Measurements from ENCODE around the gene SCN4A. TPM values are rescaled to one million over a fixed set of nuclear protein-coding genes. Genes with fewer than 3 reads are reported as not detected.
A peak's percentile ranks its signal among the peaks of the same experiment; 100 is the strongest.

Gene SCN4A
- total RNA-seq, 2 experiments from 2014 or later = 0.08 to 0.13 TPM

- ChIA-PET CTCF (interaction anchor here (0.7 to 1.0 kb wide), 3 partner anchors 9 to 197 kb away, joined by 3 to 7 read pairs (median 5); no protein-coding TSS in a partner anchor), POLR2A (interaction anchor here (0.6 kb wide), 1 partner anchor 47 kb away, joined by 3 read pairs; no protein-coding TSS in a partner anchor)
- Mint-ChIP-seq H3K4me1 (peaks cover 17% of the 10 kb centered on the region), H3K4me3 (no peak overlapping the region), H3K27me3 (peaks cover 8% of the 10 kb centered on the region), H3K9me3 (no peaks in the 10 kb centered on the region), H3K27ac (no peak overlapping the region), H3K36me3 (ENCODE audit: low read depth) (no peaks in the 10 kb centered on the region)
- no peak for DNase-seq
Measured at GRCh38 chr17:63937319-63937718, 35.4 kb downstream of the SCN4A start.

GRCh38 chr17:63934183-63935112, 38.3 kb downstream of the SCN4A start:
- Mint-ChIP-seq H3K27me3 (peaks cover 7% of the 10 kb centered on the region), H3K9me3 (no peaks in the 10 kb centered on the region), H3K4me1 (peaks cover 38% of the 10 kb centered on the region), H3K36me3 (ENCODE audit: low read depth) (peaks cover 9% of the 10 kb centered on the region), H3K4me3 (no peak overlapping the region), H3K27ac (no peak overlapping the region)
- DNase-seq = no peak
- ChIA-PET POLR2A (interaction anchor here (0.8 to 2.7 kb wide), 6 partner anchors 12 to 214 kb away, joined by 3 to 10 read pairs (median 4); no protein-coding TSS in a partner anchor), CTCF (interaction anchor here (1.0 to 3.9 kb wide), 4 partner anchors 12 to 83 kb away, joined by 5 to 44 read pairs (median 8); partner anchors contain the start of gene GH1)

- no peaks in the 10 kb centered on the region for H3K9me3 Mint-ChIP-seq
- no peak for DNase-seq
- POLR2A ChIA-PET = interaction anchor here (1.7 to 2.7 kb wide), 2 partner anchors 13 to 215 kb away, joined by 3 to 10 read pairs; no protein-coding TSS in a partner anchor
- H3K4me1 Mint-ChIP-seq = peaks cover 33% of the 10 kb centered on the region
- no peak overlapping the region for H3K4me3 Mint-ChIP-seq
- no peak overlapping the region for H3K27ac Mint-ChIP-seq
- CTCF ChIA-PET = interaction anchor here (3.9 kb wide), 1 partner anchor 13 kb away, joined by 44 read pairs; no protein-coding TSS in a partner anchor
- H3K27me3 Mint-ChIP-seq = peaks cover 7% of the 10 kb centered on the region
- peaks cover 14% of the 10 kb centered on the region for H3K36me3 Mint-ChIP-seq (ENCODE audit: low read depth)
Measured at GRCh38 chr17:63933598-63933997, 39.1 kb downstream of the SCN4A start.

DNA sequence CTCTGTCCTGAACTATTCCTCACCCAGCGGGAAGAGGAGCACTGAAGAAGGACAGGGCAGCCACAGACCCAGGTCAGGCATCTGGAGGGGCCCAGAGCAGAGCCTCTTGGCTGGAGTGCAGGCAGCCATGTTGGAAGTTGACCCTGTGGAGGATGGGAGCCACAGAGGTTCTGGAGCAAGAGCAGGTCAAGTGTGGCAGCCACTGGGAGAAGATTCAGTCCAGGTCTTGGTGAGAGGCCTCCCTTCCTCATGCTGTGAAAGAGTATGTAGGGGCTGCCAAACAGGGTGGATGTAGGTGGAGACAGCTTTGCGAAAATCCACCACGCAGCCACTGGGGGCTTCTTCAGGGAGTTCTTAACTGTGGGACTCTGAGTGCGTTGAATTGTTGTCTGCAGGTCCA, 40.0 kb downstream of the SCN4A start:
- H3K4me3 Mint-ChIP-seq = peak overlapping the region; percentile 57
- H3K36me3 Mint-ChIP-seq (ENCODE audit: low read depth) = peaks cover 14% of the 10 kb centered on the region
- DNase-seq = no peak
- H3K27me3 Mint-ChIP-seq = peaks cover 7% of the 10 kb centered on the region
- POLR2A ChIA-PET = interaction anchor here (0.9 to 4.4 kb wide), 12 partner anchors 9 to 216 kb away, joined by 3 to 21 read pairs (median 4); partner anchors contain the start of genes GH1 and ICAM2
- H3K4me1 Mint-ChIP-seq = peaks cover 31% of the 10 kb centered on the region
- CTCF ChIA-PET = interaction anchor here (1.0 to 4.2 kb wide), 8 partner anchors 14 to 200 kb away, joined by 3 to 44 read pairs (median 11); partner anchors contain the start of genes GH1 and ICAM2
- H3K27ac Mint-ChIP-seq = peak overlapping the region; percentile 70
- no peaks in the 10 kb centered on the region for H3K9me3 Mint-ChIP-seq

DNA sequence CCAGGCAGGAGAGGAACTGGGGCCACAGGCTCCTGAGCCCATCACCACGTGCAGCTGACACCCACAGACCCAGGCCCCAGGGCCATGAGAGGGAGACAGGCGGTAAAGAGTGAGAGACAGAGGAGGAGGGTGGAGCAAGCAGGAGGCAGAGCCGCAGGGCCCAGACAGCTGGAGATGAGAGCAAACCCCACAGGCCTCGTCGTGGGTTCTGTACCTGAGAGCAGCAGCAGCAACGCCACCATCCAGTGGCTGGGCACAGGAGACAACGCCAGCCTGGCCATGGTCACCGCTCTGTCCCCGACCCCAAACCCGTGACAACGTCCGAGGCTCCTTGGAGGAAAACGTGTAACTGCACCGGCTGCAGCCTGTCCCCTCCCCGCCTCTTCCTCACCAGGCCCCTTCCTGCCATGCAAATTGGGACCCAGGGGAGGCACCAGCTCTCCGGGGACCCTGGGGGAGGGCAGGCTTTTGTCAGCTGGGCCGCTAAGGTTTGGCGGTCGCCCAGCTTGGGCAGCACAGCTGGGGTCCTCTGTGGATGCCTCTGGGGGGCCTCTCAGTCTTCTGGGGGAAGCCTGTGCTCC, 40.6 kb downstream of the SCN4A start, which contains the start of gene CD79B:
Gene CD79B (minus strand): TSS at position 351 of the 581 bp plus-strand sequence. CDS start 70 bp downstream, at position 281.
- Mint-ChIP-seq H3K4me3 (peak within 1 kb of the TSS; percentile 96), H3K27ac (peak within 1 kb of the TSS; percentile 90)

GRCh38 chr17:63930951-63931575, 41.7 kb downstream of the SCN4A start:
- ChIA-PET POLR2A (interaction anchor here (0.7 to 4.4 kb wide), 13 partner anchors 8 to 214 kb away, joined by 3 to 21 read pairs (median 5); partner anchors contain the start of genes GH1 and ICAM2), CTCF (interaction anchor here (0.7 to 4.2 kb wide), 10 partner anchors 12 to 202 kb away, joined by 3 to 44 read pairs (median 6); partner anchors contain the start of gene GH1)
- Mint-ChIP-seq H3K4me3 (peak overlapping the region; percentile 96), H3K27ac (peak overlapping the region; percentile 90), H3K9me3 (no peaks in the 10 kb centered on the region), H3K4me1 (peaks cover 31% of the 10 kb centered on the region), H3K27me3 (peaks cover 3% of the 10 kb centered on the region), H3K36me3 (ENCODE audit: low read depth) (peaks cover 14% of the 10 kb centered on the region)
- DNase-seq = peak; percentile 79

More for the DNA sequence above, 40.6 kb downstream of the SCN4A start, which contains the start of gene CD79B:
- ChIA-PET POLR2A (interaction anchor here (0.9 to 4.4 kb wide), 13 partner anchors 9 to 213 kb away, joined by 3 to 21 read pairs (median 4); partner anchors contain the start of genes GH1 and ICAM2), CTCF (interaction anchor here (0.6 to 4.2 kb wide), 12 partner anchors 13 to 201 kb away, joined by 3 to 44 read pairs (median 5); partner anchors contain the start of genes GH1 and ICAM2)
- peaks cover 7% of the 10 kb centered on the region for H3K27me3 Mint-ChIP-seq
- H3K9me3 Mint-ChIP-seq = no peaks in the 10 kb centered on the region
- DNase-seq = peak; percentile 49
- H3K4me1 Mint-ChIP-seq = peaks cover 31% of the 10 kb centered on the region
- peaks cover 14% of the 10 kb centered on the region for H3K36me3 Mint-ChIP-seq (ENCODE audit: low read depth)

DNA sequence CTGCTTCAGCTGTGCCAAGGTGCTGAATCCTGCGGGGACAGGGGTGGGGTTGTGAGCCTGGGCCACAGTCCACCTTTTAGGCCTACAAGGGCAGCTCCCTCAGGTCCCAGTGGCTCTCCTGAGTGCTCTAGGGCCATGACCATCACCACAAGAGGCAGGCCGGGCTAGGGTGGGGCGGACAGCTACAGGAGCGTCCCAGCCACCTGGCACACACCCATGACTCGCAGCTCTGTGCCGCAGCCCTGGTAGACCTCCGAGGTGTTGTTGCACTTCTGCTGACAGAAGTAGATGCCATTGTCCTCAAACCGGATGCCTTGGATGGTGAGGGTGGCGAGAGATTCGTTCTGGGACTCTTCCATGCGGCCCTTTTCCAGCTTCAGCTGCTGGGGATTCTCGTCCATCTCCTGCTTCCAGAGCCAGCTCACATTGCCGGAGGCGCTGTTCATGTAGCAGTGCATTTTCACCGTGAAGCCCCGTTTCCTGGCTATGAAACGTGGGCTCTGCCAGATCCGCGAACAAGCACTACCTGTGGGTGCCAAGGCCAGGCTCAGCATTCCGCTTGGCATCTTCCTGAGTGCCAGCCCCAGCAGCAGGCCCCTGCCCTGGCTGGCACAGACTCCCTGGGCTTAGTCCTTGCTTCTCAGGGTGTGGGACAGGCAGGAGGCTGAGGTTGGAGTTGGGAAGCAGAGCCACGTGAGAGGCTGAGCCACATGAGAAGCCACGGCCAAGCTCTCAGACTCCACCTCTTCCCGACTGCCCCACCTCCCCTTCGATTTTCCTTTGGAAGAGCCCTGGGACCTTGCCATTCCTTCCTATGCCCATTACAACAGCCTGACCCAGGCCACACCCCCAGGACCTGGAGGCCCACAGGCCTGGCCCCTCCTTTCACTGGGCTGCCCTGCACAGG, 42.6 kb downstream of the SCN4A start:
- H3K4me1 Mint-ChIP-seq = peaks cover 31% of the 10 kb centered on the region
- CTCF ChIA-PET = interaction anchor here (0.9 to 4.2 kb wide), 7 partner anchors 11 to 203 kb away, joined by 4 to 25 read pairs (median 4); partner anchors contain the start of gene GH1
- H3K4me3 Mint-ChIP-seq = peak overlapping the region; percentile 96
- POLR2A ChIA-PET = interaction anchor here (1.0 to 4.4 kb wide), 6 partner anchors 10 to 215 kb away, joined by 3 to 21 read pairs (median 8); partner anchors contain the start of gene ICAM2
- DNase-seq = no peak
- H3K27me3 Mint-ChIP-seq = no peaks in the 10 kb centered on the region
- no peaks in the 10 kb centered on the region for H3K9me3 Mint-ChIP-seq
- H3K27ac Mint-ChIP-seq = no peak overlapping the region
- H3K36me3 Mint-ChIP-seq (ENCODE audit: low read depth) = peaks cover 14% of the 10 kb centered on the region

DNA sequence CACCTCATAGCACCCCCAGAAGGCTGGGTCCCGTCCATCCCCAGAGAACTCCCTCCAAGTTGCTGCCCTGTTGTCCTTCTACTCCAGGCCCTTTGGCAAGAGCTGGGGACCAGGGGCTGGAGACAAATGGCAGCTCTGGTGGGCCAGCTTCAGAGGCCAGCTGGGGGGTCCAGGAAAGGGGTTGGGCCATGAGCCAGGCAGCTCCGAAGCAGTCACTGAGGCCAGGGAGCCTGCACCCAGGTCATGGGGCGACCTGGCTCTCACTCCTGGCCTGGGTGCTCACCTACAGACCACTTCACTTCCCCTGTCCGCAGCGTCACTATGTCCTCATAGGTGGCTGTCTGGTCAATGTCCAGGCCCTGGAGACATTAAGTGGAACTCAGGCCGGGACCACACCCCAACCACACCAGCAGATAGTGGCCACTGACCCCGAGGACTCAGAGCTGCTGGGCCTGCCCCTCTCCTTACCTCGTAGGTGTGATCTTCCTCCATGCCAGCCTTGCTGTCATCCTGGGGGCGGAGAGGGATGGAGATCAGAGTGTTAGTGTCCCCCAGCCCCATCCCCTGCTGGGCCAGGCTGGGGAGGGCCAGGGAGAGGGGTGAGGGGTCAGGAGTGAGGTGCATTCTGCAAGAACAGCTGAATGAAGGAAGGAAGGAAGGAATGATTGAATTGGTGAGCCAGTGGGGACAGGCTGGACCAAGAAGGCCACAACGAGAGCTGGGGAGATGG, 43.6 kb downstream of the SCN4A start:
- Mint-ChIP-seq H3K9me3 (no peaks in the 10 kb centered on the region), H3K27ac (no peak overlapping the region), H3K4me3 (no peak overlapping the region), H3K36me3 (ENCODE audit: low read depth) (peaks cover 14% of the 10 kb centered on the region), H3K27me3 (no peaks in the 10 kb centered on the region), H3K4me1 (peaks cover 31% of the 10 kb centered on the region)
- POLR2A ChIA-PET = interaction anchor here (4.4 kb wide), 1 partner anchor 216 kb away, joined by 21 read pairs; no protein-coding TSS in a partner anchor
- no peak for DNase-seq
- CTCF ChIA-PET = interaction anchor here (0.9 to 4.2 kb wide), 3 partner anchors 10 to 204 kb away, joined by 4 to 25 read pairs (median 24); partner anchors contain the start of gene GH1

GRCh38 chr17:63928172-63928666, 44.5 kb downstream of the SCN4A start:
- no peaks in the 10 kb centered on the region for H3K9me3 Mint-ChIP-seq
- no peak overlapping the region for H3K27ac Mint-ChIP-seq
- no peak overlapping the region for H3K4me3 Mint-ChIP-seq
- ChIA-PET CTCF (interaction anchor here (1.0 to 1.2 kb wide), 2 partner anchors 18 to 98 kb away, joined by 3 to 4 read pairs; no protein-coding TSS in a partner anchor), POLR2A (interaction anchor here (1.0 kb wide), 2 partner anchors 203 to 218 kb away, joined by 3 read pairs; no protein-coding TSS in a partner anchor)
- no peak for DNase-seq
- peaks cover 31% of the 10 kb centered on the region for H3K4me1 Mint-ChIP-seq
- H3K27me3 Mint-ChIP-seq = no peaks in the 10 kb centered on the region
- peaks cover 14% of the 10 kb centered on the region for H3K36me3 Mint-ChIP-seq (ENCODE audit: low read depth)

DNA sequence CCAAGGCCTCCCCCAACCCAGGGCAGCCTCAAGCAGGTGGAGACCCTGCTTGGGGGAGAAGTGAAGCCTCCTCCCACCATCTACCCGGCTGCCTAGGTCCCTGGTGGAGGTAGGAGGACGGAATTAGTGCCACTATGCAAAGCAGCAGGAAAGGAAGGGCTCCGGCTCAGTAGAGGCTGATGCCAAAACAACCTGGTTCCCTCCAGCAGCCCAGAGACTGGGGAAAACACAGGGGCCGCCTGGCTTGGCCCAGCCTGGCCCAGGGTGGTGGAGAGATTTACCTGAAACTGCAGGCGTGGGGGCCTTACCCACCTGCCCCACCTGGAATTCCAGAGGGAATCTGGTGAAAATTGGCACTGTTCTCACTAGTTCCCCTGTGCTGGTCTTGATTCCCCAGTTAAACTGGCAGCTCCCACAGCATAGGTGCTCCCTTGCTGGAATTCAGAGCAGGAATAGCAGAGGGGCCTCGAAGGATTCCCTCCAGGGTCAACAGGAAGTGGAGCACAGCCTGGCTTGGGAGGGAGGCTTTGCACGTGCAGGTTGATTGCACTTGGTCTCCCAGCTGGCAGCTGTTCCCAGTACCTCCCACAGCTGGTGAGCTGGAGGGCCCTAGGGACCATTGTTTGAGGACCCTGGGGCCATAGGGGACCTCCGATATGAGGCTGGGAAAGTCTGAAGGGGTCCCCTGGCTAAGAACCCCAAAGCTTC, 45.1 kb downstream of the SCN4A start:
- peaks cover 25% of the 10 kb centered on the region for H3K4me1 Mint-ChIP-seq

More for the DNA sequence above, 45.1 kb downstream of the SCN4A start:
- no peaks in the 10 kb centered on the region for H3K9me3 Mint-ChIP-seq
- no peak overlapping the region for H3K4me3 Mint-ChIP-seq
- no peak for DNase-seq
- H3K36me3 Mint-ChIP-seq (ENCODE audit: low read depth) = peaks cover 14% of the 10 kb centered on the region
- H3K27ac Mint-ChIP-seq = no peak overlapping the region
- CTCF ChIA-PET = interaction anchor here (1.0 to 1.2 kb wide), 2 partner anchors 19 to 98 kb away, joined by 3 to 4 read pairs; no protein-coding TSS in a partner anchor
- POLR2A ChIA-PET = interaction anchor here (1.0 kb wide), 2 partner anchors 203 to 218 kb away, joined by 3 read pairs; no protein-coding TSS in a partner anchor
- no peaks in the 10 kb centered on the region for H3K27me3 Mint-ChIP-seq
